Embryonic facial prominence (tissue), 1 donor: ENCODE measurements around the gene SPRR3.
"Not testable (repeated sequence)": the region's sequence is repeated elsewhere in the genome, so short reads cannot be mapped to it uniquely, and the experiment has no call there.

Source experiments
- DNase-seq: peaks from one replicate; pipeline ENCODE4 v3.0.0-alpha.2; 2016; ENCODE audit errors: extremely low spot score

The SPRR3 gene

GRCh38 chr1:152983743-152984142, 17.8 kb upstream of the SPRR3 start, which contains the start of gene SPRR1A:
TSS of gene SPRR1A (plus strand) at chr1:152984081. CDS start at chr1:152985231, 1,150 bp downstream.
- no peak for DNase-seq

GRCh38 chr1:152986578-152986977, 15.0 kb upstream of the SPRR3 start:
- no peak for DNase-seq

- no peak for DNase-seq
Measured at GRCh38 chr1:152993186-152993585, 8.4 kb upstream of the SPRR3 start.

GRCh38 chr1:152995842-152996241, 5.7 kb upstream of the SPRR3 start:
- DNase-seq, result no peak

- DNase-seq, result no peak
Measured at GRCh38 chr1:152996633-152997400, 4.7 kb upstream of the SPRR3 start.

- DNase-seq, result no peak
Measured at GRCh38 chr1:152997901-152998300, 3.6 kb upstream of the SPRR3 start.

GRCh38 chr1:152998476-152998875, 3.1 kb upstream of the SPRR3 start:
- no peak for DNase-seq

GRCh38 chr1:152999818-153000217, 1.7 kb upstream of the SPRR3 start:
- no peak for DNase-seq

GRCh38 chr1:153000294-153000693, 1.3 kb upstream of the SPRR3 start:
- no peak for DNase-seq

- DNase-seq, result not testable (repeated sequence)
Measured at GRCh38 chr1:153011235-153011758, 9.7 kb downstream of the SPRR3 start.

- DNase-seq, result not testable (repeated sequence)
Measured at GRCh38 chr1:153021829-153022228, 20.3 kb downstream of the SPRR3 start.

- DNase-seq, result not testable (repeated sequence)
Measured at GRCh38 chr1:153022340-153022739, 20.8 kb downstream of the SPRR3 start.

- DNase-seq, result no peak
Measured at GRCh38 chr1:153023109-153023508, 21.6 kb downstream of the SPRR3 start.

GRCh38 chr1:153024413-153024812, 22.9 kb downstream of the SPRR3 start:
- no peak for DNase-seq

- DNase-seq, result no peak
Measured at GRCh38 chr1:153025797-153026196, 24.2 kb downstream of the SPRR3 start.

GRCh38 chr1:153028766-153029165, 27.2 kb downstream of the SPRR3 start:
- DNase-seq, result no peak

- DNase-seq, result no peak
Measured at GRCh38 chr1:153030895-153031294, 29.3 kb downstream of the SPRR3 start, which contains the start of gene SPRR1B. TSS of gene SPRR1B (plus strand) at chr1:153031203. CDS start at chr1:153032346, 1,143 bp downstream.

- no peak for DNase-seq
Measured at GRCh38 chr1:153032073-153032472, 30.5 kb downstream of the SPRR3 start.

- DNase-seq, result no peak
Measured at GRCh38 chr1:153032677-153033308, 31.2 kb downstream of the SPRR3 start.

- no peak for DNase-seq
Measured at GRCh38 chr1:153035211-153035610, 33.7 kb downstream of the SPRR3 start.

GRCh38 chr1:153040950-153041631, 39.5 kb downstream of the SPRR3 start, which contains the start of gene SPRR2D:
TSS of gene SPRR2D (minus strand) at chr1:153041120. CDS start at chr1:153040346, 774 bp downstream.
- DNase-seq, result no peak

- DNase-seq, result no peak
Measured at GRCh38 chr1:153049211-153049610, 47.7 kb downstream of the SPRR3 start.
